ENCODE measurements around the gene LYPD6. TPM values are rescaled to one million over a fixed set of nuclear protein-coding genes. Genes with fewer than 3 reads are reported as not detected.

Gene LYPD6, protein sequence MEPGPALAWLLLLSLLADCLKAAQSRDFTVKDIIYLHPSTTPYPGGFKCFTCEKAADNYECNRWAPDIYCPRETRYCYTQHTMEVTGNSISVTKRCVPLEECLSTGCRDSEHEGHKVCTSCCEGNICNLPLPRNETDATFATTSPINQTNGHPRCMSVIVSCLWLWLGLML
- total RNA-seq (2014; rRNA removed; shearing (Covaris generic)), result 10.9 and 12.4 TPM in 2 replicates
- 4.9 and 5.1 TPM in 2 replicates for polyA plus RNA-seq (2016; fragmentation: Nextera tagmentation; extraction: Ambion mirVana)
- long read RNA-seq, full-length matches to known transcripts, result 3 of 6 reads
- long read RNA-seq, partial matches to known transcripts, result 1 of 6 reads
- long read RNA-seq, other reads (novel, unspliced or antisense), result 2 of 6 reads

- H3K36me3 Mint-ChIP-seq (ENCODE audit: low read depth), result no peaks in the 10 kb centered on the region
- H3K27ac Mint-ChIP-seq, result no peak within 1 kb of the TSS
- peak; percentile 89 for DNase-seq (ENCODE audit: low spot score)
Measured at GRCh38 chr2:149330127-149331022, at the start of gene LYPD6. Gene LYPD6, plus strand, starts transcription at chr2:149330587. Its CDS starts 107,122 bp downstream, at chr2:149437709.

GRCh38 chr2:149281441-149281840 lies 48.9 kb upstream of the LYPD6 start:
- Mint-ChIP-seq H3K4me1 (no peaks in the 10 kb centered on the region), H3K27me3 (ENCODE audit: insufficient read depth, low read depth, poor library complexity) (peaks cover 2% of the 10 kb centered on the region), H3K4me3 (no peak overlapping the region), H3K36me3 (ENCODE audit: low read depth) (no peaks in the 10 kb centered on the region), H3K27ac (no peak overlapping the region), H3K9me3 (no peaks in the 10 kb centered on the region)
- no peak overlapping the region for H3K4me3 ChIP-seq
- H3K4me1 ChIP-seq (ENCODE audit: insufficient read depth), result no peaks in the 10 kb centered on the region
- H3K27ac ChIP-seq (ENCODE audit: low read depth), result no peak overlapping the region
- H3K9me2 ChIP-seq (ENCODE audit: insufficient read depth), result no peaks in the 10 kb centered on the region
- no peak overlapping the region for H2AFZ ChIP-seq
- no peak for TF ChIP-seq ZNF331 (CRISPR knock-in tag; IDR thresholded peaks at IDR 0.05; ENCODE audit: low read depth)
- TF ChIP-seq NANOG (IDR thresholded peaks at IDR 0.05; ENCODE audit: borderline replicate concordance), result no peak
- DNase-seq (ENCODE audit: low spot score) (no peak), ATAC-seq (no peak)
- no peaks in the 10 kb centered on the region for H4K20me1 ChIP-seq (replicated peaks; ENCODE audit: insufficient read depth)
- H3K27me3 ChIP-seq (ENCODE audit: insufficient read depth), result no peaks in the 10 kb centered on the region
- H3F3A ChIP-seq (replicated peaks; ENCODE audit: low read depth), result no peaks in the 10 kb centered on the region
- no peaks in the 10 kb centered on the region for H3K79me2 ChIP-seq (replicated peaks; ENCODE audit: insufficient read depth)
- H3K36me3 ChIP-seq (ENCODE audit: insufficient read depth), result no peaks in the 10 kb centered on the region
- H3K4me2 ChIP-seq, result no peak overlapping the region

More at GRCh38 chr2:149330127-149331022, at the start of gene LYPD6:
- Histone ChIP-seq H4K20me1 (replicated peaks; ENCODE audit: insufficient read depth) (no peaks in the 10 kb centered on the region), H2AFZ (peak within 1 kb of the TSS; percentile 99), H3K27me3 (ENCODE audit: insufficient read depth) (peaks cover 16% of the 10 kb centered on the region), H3K79me2 (replicated peaks; ENCODE audit: insufficient read depth) (peaks cover 19% of the 10 kb centered on the region), H3K4me3 (peak within 1 kb of the TSS; percentile 94), H3K27ac (ENCODE audit: low read depth) (peak within 1 kb of the TSS; percentile 79; the same call in 1 of the 2 replicates), H3F3A (replicated peaks; ENCODE audit: low read depth) (peaks cover 6% of the 10 kb centered on the region), H3K36me3 (ENCODE audit: insufficient read depth) (no peaks in the 10 kb centered on the region), H3K4me1 (ENCODE audit: insufficient read depth) (peaks cover 17% of the 10 kb centered on the region), H3K4me2 (peak within 1 kb of the TSS; percentile 98), H3K9me2 (ENCODE audit: insufficient read depth) (no peaks in the 10 kb centered on the region)
- peak; percentile 88 for ATAC-seq
- peak within 1 kb of the TSS; percentile 82 for H3K4me3 Mint-ChIP-seq
- H3K4me1 Mint-ChIP-seq, result peaks cover 16% of the 10 kb centered on the region
- no peaks in the 10 kb centered on the region for H3K9me3 Mint-ChIP-seq
- no peak for TF ChIP-seq STAT1 (IDR thresholded peaks at IDR 0.05; ENCODE audit: unreplicated experiment)
- TF ChIP-seq POLR2AphosphoS5 (IDR thresholded peaks at IDR 0.05; ENCODE audit: low read depth), result peak; percentile 35
- H3K27me3 Mint-ChIP-seq (ENCODE audit: insufficient read depth, low read depth, poor library complexity), result peaks cover 4% of the 10 kb centered on the region

DNA sequence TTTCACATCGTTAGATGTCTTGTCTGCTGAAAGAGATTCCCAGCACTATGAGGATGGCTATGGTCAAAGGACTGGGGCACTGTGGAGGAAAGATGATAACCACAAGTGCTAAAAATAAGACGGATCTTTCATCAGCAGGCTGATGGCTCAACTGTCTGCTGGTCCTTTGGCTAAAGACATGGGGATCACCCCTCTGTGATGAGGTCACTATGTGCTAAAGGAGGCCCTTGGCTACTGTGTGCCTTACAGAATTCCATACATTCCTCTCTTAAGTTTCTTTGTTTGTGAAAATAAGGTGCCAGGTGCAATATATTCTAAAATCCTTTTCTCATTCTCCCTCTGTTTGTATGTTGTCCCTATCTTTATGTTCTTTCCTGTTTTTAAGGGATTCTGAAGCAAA lies 39.7 kb upstream of the LYPD6 start:
- ATAC-seq, result peak; percentile 83
- TF ChIP-seq POLR2AphosphoS5 (IDR thresholded peaks at IDR 0.05; ENCODE audit: low read depth) (no peak), CREB1 (CRISPR knock-in tag; IDR thresholded peaks at IDR 0.05; ENCODE audit: low read depth) (no peak), JUNB (IDR thresholded peaks at IDR 0.05; ENCODE audit: unreplicated experiment) (no peak), EZH2 (IDR thresholded peaks at IDR 0.05; ENCODE audit: low read depth, unreplicated experiment) (no peak), ZNF331 (CRISPR knock-in tag; IDR thresholded peaks at IDR 0.05; ENCODE audit: low read depth) (no peak), NANOG (IDR thresholded peaks at IDR 0.05; ENCODE audit: borderline replicate concordance) (no peak), STAT1 (IDR thresholded peaks at IDR 0.05; ENCODE audit: unreplicated experiment) (no peak), ZNF114 (CRISPR knock-in tag; IDR thresholded peaks at IDR 0.05) (no peak)
- TF ChIP-seq, protein P1, sequence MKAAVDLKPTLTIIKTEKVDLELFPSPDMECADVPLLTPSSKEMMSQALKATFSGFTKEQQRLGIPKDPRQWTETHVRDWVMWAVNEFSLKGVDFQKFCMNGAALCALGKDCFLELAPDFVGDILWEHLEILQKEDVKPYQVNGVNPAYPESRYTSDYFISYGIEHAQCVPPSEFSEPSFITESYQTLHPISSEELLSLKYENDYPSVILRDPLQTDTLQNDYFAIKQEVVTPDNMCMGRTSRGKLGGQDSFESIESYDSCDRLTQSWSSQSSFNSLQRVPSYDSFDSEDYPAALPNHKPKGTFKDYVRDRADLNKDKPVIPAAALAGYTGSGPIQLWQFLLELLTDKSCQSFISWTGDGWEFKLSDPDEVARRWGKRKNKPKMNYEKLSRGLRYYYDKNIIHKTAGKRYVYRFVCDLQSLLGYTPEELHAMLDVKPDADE (IDR thresholded peaks at IDR 0.05), result no peak
- TF ChIP-seq, protein P2, sequence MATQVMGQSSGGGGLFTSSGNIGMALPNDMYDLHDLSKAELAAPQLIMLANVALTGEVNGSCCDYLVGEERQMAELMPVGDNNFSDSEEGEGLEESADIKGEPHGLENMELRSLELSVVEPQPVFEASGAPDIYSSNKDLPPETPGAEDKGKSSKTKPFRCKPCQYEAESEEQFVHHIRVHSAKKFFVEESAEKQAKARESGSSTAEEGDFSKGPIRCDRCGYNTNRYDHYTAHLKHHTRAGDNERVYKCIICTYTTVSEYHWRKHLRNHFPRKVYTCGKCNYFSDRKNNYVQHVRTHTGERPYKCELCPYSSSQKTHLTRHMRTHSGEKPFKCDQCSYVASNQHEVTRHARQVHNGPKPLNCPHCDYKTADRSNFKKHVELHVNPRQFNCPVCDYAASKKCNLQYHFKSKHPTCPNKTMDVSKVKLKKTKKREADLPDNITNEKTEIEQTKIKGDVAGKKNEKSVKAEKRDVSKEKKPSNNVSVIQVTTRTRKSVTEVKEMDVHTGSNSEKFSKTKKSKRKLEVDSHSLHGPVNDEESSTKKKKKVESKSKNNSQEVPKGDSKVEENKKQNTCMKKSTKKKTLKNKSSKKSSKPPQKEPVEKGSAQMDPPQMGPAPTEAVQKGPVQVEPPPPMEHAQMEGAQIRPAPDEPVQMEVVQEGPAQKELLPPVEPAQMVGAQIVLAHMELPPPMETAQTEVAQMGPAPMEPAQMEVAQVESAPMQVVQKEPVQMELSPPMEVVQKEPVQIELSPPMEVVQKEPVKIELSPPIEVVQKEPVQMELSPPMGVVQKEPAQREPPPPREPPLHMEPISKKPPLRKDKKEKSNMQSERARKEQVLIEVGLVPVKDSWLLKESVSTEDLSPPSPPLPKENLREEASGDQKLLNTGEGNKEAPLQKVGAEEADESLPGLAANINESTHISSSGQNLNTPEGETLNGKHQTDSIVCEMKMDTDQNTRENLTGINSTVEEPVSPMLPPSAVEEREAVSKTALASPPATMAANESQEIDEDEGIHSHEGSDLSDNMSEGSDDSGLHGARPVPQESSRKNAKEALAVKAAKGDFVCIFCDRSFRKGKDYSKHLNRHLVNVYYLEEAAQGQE (IDR thresholded peaks at IDR 0.05; ENCODE audit: unreplicated experiment), result no peak

More for the DNA sequence above, 39.7 kb upstream of the LYPD6 start:
- Histone ChIP-seq H3K4me1 (ENCODE audit: insufficient read depth) (peaks cover 43% of the 10 kb centered on the region), H3K4me2 (peak overlapping the region; percentile 36), H3K4me3 (0 out of 2 replicates have a peak overlapping the region, but pooled peaks have one; percentile 10), H3F3A (replicated peaks; ENCODE audit: low read depth) (no peaks in the 10 kb centered on the region), H3K79me2 (replicated peaks; ENCODE audit: insufficient read depth) (no peaks in the 10 kb centered on the region), H3K27ac (ENCODE audit: low read depth) (no peak overlapping the region), H3K36me3 (ENCODE audit: insufficient read depth) (no peaks in the 10 kb centered on the region), H3K27me3 (ENCODE audit: insufficient read depth) (peaks cover 21% of the 10 kb centered on the region), H3K9me2 (ENCODE audit: insufficient read depth) (peaks cover 6% of the 10 kb centered on the region; the same call in 1 of the 2 replicates), H2AFZ (no peak overlapping the region), H4K20me1 (replicated peaks; ENCODE audit: insufficient read depth) (no peaks in the 10 kb centered on the region)
- Mint-ChIP-seq H3K4me3 (no peak overlapping the region; the same call in 2 of the 3 replicates), H3K27me3 (ENCODE audit: insufficient read depth, low read depth, poor library complexity) (no peaks in the 10 kb centered on the region), H3K9me3 (no peaks in the 10 kb centered on the region), H3K27ac (0 out of 2 replicates have a peak overlapping the region, but pooled peaks have one; percentile 27), H3K36me3 (ENCODE audit: low read depth) (no peaks in the 10 kb centered on the region), H3K4me1 (peaks cover 6% of the 10 kb centered on the region)
- peak; percentile 84 for DNase-seq (ENCODE audit: low spot score)

Data from GM23338 (cell line).